ENCODE measurements around the gene GINS2.

DNA sequence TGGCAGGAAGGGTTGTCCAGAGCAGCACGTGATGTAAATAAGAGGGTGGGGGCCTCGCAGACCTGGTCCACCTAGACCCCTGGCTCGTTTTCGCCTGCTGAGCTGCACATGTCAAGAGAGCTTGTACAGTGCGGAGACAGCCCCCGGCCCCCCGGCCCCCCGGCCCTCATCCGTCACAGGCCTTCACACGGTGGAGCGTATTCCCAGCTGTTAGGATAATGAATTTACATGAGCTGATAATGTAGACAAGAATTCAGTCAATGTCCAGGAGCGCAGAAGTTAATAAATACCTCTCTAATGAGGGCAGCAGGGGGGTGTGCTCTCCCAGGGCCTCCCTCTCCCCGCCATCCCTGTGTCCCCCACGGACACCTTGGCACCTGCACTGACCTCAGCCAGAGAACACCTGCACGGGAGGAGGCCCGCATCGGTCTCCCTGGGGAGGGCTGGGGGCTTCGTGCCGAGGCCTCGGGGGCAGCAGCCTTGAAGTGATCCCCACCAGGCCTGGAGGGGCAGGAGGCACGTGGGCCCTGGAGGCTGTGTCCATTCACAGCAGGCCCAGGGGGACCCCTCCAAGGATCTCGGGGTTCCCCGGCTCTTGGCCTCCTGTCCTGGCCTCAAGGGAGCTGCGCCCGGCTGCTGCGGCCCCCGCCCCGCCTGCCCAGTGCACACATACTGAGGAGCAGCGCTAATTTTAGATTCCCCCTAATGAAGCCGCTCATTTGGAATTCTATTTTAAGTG is 61.1 kb downstream of the GINS2 start:
- TF ChIP-seq, protein P1, sequence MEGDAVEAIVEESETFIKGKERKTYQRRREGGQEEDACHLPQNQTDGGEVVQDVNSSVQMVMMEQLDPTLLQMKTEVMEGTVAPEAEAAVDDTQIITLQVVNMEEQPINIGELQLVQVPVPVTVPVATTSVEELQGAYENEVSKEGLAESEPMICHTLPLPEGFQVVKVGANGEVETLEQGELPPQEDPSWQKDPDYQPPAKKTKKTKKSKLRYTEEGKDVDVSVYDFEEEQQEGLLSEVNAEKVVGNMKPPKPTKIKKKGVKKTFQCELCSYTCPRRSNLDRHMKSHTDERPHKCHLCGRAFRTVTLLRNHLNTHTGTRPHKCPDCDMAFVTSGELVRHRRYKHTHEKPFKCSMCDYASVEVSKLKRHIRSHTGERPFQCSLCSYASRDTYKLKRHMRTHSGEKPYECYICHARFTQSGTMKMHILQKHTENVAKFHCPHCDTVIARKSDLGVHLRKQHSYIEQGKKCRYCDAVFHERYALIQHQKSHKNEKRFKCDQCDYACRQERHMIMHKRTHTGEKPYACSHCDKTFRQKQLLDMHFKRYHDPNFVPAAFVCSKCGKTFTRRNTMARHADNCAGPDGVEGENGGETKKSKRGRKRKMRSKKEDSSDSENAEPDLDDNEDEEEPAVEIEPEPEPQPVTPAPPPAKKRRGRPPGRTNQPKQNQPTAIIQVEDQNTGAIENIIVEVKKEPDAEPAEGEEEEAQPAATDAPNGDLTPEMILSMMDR (IDR thresholded peaks at IDR 0.05), result no peak
- no peak for TF ChIP-seq POLR2A (IDR thresholded peaks at IDR 0.05)
